HCT116 (cell line): Measurements from ENCODE around the gene FERMT2.

ENCODE experiments used
- RAD21 ChIP-seq: IDR thresholded peaks from 2 replicates; pipeline ENCODE4 v1.6.1; 2012; ENCODE audit warnings: low read depth, mild to moderate bottlenecking
- TF ChIP-seq, protein P1 (sequence below), 3 experiments: fragments of 200-600 bp in 1 of 3; sonication (generic) in 1 of 3; IDR thresholded peaks in 2 of 3; conservative IDR thresholded peaks in 1 of 3; 2 replicates each; pipeline ENCODE4 v1.5.1; 2012 to 2017; ENCODE audit warnings: low read depth in 2 of 3, low read length in 2 of 3, antibody characterized with exemption in 1 of 3, borderline replicate concordance in 1 of 3, control low read depth in 1 of 3, mild to moderate bottlenecking in 1 of 3, mixed read lengths in 1 of 3, mixed run types in 1 of 3, moderate library complexity in 1 of 3; ENCODE audit not compliant: insufficient read depth in 1 of 3

DNA sequence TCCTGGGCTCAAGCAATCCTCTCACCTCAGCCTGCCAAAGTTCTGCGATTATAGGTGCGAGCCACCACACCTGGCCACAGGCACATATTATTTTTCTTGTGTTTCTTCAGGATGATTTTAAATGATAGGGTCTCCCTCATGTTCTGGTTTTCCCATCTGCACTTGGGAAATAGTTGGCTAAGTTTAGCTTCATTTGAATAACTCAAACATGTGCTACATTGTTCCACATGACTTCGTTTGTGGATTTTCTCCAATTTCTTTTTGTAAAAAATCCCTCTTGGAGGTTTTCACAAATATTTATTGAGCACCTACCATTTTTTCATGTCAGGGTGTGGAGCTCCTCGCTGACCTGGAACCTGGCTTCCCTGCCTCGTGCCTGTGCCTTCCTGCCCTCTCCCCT lies 104.3 kb downstream of the FERMT2 start:
- TF ChIP-seq, protein P1, sequence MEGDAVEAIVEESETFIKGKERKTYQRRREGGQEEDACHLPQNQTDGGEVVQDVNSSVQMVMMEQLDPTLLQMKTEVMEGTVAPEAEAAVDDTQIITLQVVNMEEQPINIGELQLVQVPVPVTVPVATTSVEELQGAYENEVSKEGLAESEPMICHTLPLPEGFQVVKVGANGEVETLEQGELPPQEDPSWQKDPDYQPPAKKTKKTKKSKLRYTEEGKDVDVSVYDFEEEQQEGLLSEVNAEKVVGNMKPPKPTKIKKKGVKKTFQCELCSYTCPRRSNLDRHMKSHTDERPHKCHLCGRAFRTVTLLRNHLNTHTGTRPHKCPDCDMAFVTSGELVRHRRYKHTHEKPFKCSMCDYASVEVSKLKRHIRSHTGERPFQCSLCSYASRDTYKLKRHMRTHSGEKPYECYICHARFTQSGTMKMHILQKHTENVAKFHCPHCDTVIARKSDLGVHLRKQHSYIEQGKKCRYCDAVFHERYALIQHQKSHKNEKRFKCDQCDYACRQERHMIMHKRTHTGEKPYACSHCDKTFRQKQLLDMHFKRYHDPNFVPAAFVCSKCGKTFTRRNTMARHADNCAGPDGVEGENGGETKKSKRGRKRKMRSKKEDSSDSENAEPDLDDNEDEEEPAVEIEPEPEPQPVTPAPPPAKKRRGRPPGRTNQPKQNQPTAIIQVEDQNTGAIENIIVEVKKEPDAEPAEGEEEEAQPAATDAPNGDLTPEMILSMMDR (IDR thresholded peaks at IDR 0.05 in 2 of 3, conservative IDR thresholded peaks at IDR 0.05 in 1 of 3; ENCODE audit: borderline replicate concordance in 1 of 3, insufficient read depth in 1 of 3, low read depth in 2 of 3, low read length in 2 of 3) = no peak
- TF ChIP-seq RAD21 = no peak
